ENCODE measurements around the gene C1QTNF9B. TPM values are rescaled to one million over a fixed set of nuclear protein-coding genes. Genes with fewer than 3 reads are reported as not detected.

C1QTNF9B gene
- total and polyA plus RNA-seq, 2 of the 8 experiments (the other 6 are each of a cell fraction or from before 2014, with no cell fraction given), result 0.11 TPM; not detected in 1

GRCh38 chr13:23898101-23898500 is 799 bp upstream of the C1QTNF9B start:
- Histone ChIP-seq H3K27me3 (replicated peaks in 1 of 4; ENCODE audit: control insufficient read depth in 3 of 4, extremely low read depth in 1 of 4, insufficient read depth in 3 of 4, low read length in 3 of 4) (peaks cover 0 to 5% (median 0%) of the 10 kb centered on the region in 4 experiments; a peak in 2 of 7 replicates), H3K9me3 (ENCODE audit: insufficient read depth in 2 of 2, low read depth in 1 of 2, low read length in 1 of 2) (no peaks in the 10 kb centered on the region), H2AK5ac (ENCODE audit: low read depth, low read length) (no peak overlapping the region), H3K14ac (ENCODE audit: insufficient read length) (no peak overlapping the region), H4K8ac (ENCODE audit: extremely low read depth, insufficient read depth, low read length) (no peak overlapping the region), H2BK12ac (ENCODE audit: low read depth, low read length) (no peak overlapping the region), H3K36me3 (ENCODE audit: control insufficient read depth in 2 of 4, insufficient read depth in 4 of 4, low read length in 3 of 4) (no peaks in the 10 kb centered on the region), H2BK120ac (replicated peaks; ENCODE audit: low read depth, low read length) (no peak overlapping the region), H2BK20ac (ENCODE audit: low read length) (no peak overlapping the region), H3K23ac (ENCODE audit: insufficient read length) (no peak overlapping the region), H2AFZ (ENCODE audit: low read length) (no peak overlapping the region), H3K4me2 (ENCODE audit: insufficient read depth in 1 of 2, low read depth in 2 of 2, low read length in 2 of 2) (no peak overlapping the region), H3K9ac (replicated peaks in 1 of 4; ENCODE audit: extremely low read depth in 1 of 4, low read depth in 3 of 4, low read length in 3 of 4) (no peak overlapping the region), H3K4ac (replicated peaks; ENCODE audit: insufficient read length, low read depth, low read length) (no peak overlapping the region), H4K5ac (ENCODE audit: insufficient read length, low read depth, low read length) (no peak overlapping the region), H3K56ac (replicated peaks; ENCODE audit: insufficient read length, low read depth, low read length) (no peak overlapping the region), H3K79me2 (ENCODE audit: control insufficient read depth in 1 of 2, insufficient read depth in 2 of 2, low read length in 2 of 2) (no peaks in the 10 kb centered on the region), H3K4me1 (replicated peaks in 1 of 4; ENCODE audit: control insufficient read depth in 3 of 4, insufficient read depth in 4 of 4, low read length in 3 of 4) (peaks cover 0 to 3% (median 0%) of the 10 kb centered on the region in 4 experiments; a peak in 2 of 7 replicates), H3K79me1 (ENCODE audit: low read depth, low read length) (no peaks in the 10 kb centered on the region), H2BK5ac (ENCODE audit: low read depth, low read length) (no peak overlapping the region), H3K27ac (ENCODE audit: low read depth, low read length) (no peak overlapping the region), H3K23me2 (ENCODE audit: low read depth, low read length) (peaks cover 2% of the 10 kb centered on the region; the same call in 1 of the 2 replicates), H4K20me1 (replicated peaks in 1 of 2; ENCODE audit: control insufficient read depth in 1 of 2, insufficient read depth in 2 of 2, low read length in 2 of 2) (no peaks in the 10 kb centered on the region), H3K18ac (ENCODE audit: extremely low read depth, low read length) (no peak overlapping the region), H2BK15ac (ENCODE audit: low read length) (no peak overlapping the region), H3K4me3 (ENCODE audit: extremely low read depth in 1 of 4, insufficient read depth in 2 of 4, low read depth in 3 of 4, low read length in 4 of 4) (no peak overlapping the region), H4K91ac (replicated peaks; ENCODE audit: insufficient read length, low read length) (no peak overlapping the region)
- ChIA-PET POLR2A (ENCODE audit: partially characterized antibody) (no interaction called here), CTCF (ENCODE audit: partially characterized antibody) (interaction anchor here (0.5 to 1.2 kb wide), 5 partner anchors 8 to 431 kb away, joined by 3 to 4 read pairs (median 3); partner anchors contain the start of gene MIPEP)
- no peak for DNase-seq (ENCODE audit: low read depth in 1 of 2, low spot score in 2 of 2)
- FAIRE-seq, result no peak
- TF ChIP-seq CREB1 (IDR thresholded peaks at IDR 0.05) (no peak), CTCF (IDR thresholded peaks at IDR 0.05; ENCODE audit: control extremely low read depth in 1 of 3, insufficient read depth in 1 of 3, low read depth in 1 of 3, low read length in 3 of 3) (no peak), RNF2 (IDR thresholded peaks at IDR 0.05; ENCODE audit: borderline replicate concordance, low read depth, low read length, missing control alignments, poor library complexity, severe bottlenecking) (no peak), SUZ12 (IDR thresholded peaks at IDR 0.05; ENCODE audit: low read length) (no peak), BACH1 (IDR thresholded peaks at IDR 0.05; ENCODE audit: low read length) (no peak)
- WGBS, 2 experiments (ENCODE audit: extremely low coverage in 1 of 2, insufficient coverage in 1 of 2, insufficient read length in 1 of 2, insufficient replicate concordance in 2 of 2, low coverage in 1 of 2, low lambda C conversion rate in 2 of 2, missing lambda C conversion rate in 1 of 2), result 85% methylated on average over 8 of the region's 8 CpGs; no CpG with 5 or more reads in 1 of the 2 experiments
